Transverse colon (tissue), 4 donors: ENCODE results near the gene HIF3A.

Experiments used
- CTCF ChIP-seq, 5 experiments: fragments of 200-600 bp in 3 of 5; fragments of 450-650 bp in 2 of 5; sonication (generic) in 3 of 5; IDR thresholded peaks; 1 replicate in 2 of 5; 2 replicates in 3 of 5; pipeline ENCODE4 v1.5.1; 2016 to 2017; ENCODE audit warnings: antibody characterized with exemption in 5 of 5, inconsistent platforms in 3 of 5, mild to moderate bottlenecking in 2 of 5, moderate library complexity in 1 of 5
- POLR2A ChIP-seq: fragments of 450-650 bp; IDR thresholded peaks from one replicate; pipeline ENCODE4 v1.6.1; 2016; ENCODE audit warnings: antibody characterized with exemption, mild to moderate bottlenecking, moderate library complexity
- POLR2AphosphoS5 ChIP-seq, 3 donors: sonication (generic); formaldehyde crosslinking; IDR thresholded peaks; one replicate each; pipeline ENCODE4 v1.6.1; 2016; ENCODE audit warnings: antibody characterized with exemption in 3 of 3

DNA sequence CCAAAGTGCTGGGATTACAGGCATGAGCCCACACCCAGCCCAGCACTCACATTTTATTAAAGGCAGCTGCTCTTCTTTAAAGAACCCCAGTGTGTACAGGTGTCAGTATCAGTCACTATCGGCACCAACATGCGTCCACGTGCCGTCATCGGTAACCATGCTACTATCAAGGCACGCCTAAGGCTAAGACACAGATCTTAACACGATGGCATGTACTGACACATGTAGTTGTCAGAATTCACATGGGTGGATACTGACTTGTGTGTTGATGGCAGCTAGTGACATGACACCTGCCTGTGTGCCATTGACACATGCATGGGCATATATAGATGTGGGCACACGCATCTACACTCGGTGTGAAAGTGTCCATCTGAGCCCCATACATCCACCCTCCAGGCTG, 12.2 kb upstream of the HIF3A start:
- TF ChIP-seq CTCF (IDR thresholded peaks at IDR 0.05), result no peak
- TF ChIP-seq POLR2AphosphoS5 (IDR thresholded peaks at IDR 0.05), result no peak
- no peak for TF ChIP-seq POLR2A
